Astrocyte of the spinal cord (primary cell): Measurements from ENCODE around the gene PBLD.
A peak's percentile ranks its signal among the peaks of the same experiment; 100 is the strongest.

Source experiments
- DNase-seq: peaks from one replicate; pipeline ENCODE4 v3.0.0; 2011; ENCODE audit warnings: low read depth, low spot score
- H3K4me3 ChIP-seq: 2 replicates; pipeline ENCODE4 v1.5.1; 2011; ENCODE audit warnings: low read depth, mild to moderate bottlenecking, low read length, moderate library complexity
- in situ Hi-C: cut with HindIII; loops from 2 replicates; pipeline ENCODE4 v1.10.0; 2017; ENCODE audit warnings: low sequenced_read_pairs
- TF ChIP-seq, protein P1 (sequence below): IDR thresholded peaks from 2 replicates; pipeline ENCODE4 v1.5.1; 2012; ENCODE audit warnings: low read depth, mild to moderate bottlenecking, low read length, inconsistent platforms

Gene PBLD

DNA sequence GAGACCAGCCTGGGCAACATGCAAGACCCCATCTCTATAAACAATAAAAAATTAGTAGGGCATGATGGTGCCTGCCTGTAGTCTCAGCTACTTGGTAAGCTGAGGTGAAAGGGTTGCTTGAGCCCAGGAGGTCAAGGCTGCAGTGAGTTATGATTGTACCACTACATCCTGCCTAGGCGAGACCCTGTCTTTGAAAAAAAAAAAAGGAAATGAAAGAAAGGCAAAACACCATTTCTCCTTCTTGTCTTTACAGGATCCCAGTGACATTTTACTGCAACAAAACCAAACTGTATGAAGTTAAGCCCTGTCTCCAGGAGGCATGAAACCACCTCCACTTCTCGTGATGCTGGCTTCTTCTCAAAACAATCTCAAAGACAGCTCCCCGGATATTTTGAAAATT lies 29.9 kb upstream of the PBLD start:
- H3K4me3 ChIP-seq, result no peak overlapping the region
- TF ChIP-seq, protein P1, sequence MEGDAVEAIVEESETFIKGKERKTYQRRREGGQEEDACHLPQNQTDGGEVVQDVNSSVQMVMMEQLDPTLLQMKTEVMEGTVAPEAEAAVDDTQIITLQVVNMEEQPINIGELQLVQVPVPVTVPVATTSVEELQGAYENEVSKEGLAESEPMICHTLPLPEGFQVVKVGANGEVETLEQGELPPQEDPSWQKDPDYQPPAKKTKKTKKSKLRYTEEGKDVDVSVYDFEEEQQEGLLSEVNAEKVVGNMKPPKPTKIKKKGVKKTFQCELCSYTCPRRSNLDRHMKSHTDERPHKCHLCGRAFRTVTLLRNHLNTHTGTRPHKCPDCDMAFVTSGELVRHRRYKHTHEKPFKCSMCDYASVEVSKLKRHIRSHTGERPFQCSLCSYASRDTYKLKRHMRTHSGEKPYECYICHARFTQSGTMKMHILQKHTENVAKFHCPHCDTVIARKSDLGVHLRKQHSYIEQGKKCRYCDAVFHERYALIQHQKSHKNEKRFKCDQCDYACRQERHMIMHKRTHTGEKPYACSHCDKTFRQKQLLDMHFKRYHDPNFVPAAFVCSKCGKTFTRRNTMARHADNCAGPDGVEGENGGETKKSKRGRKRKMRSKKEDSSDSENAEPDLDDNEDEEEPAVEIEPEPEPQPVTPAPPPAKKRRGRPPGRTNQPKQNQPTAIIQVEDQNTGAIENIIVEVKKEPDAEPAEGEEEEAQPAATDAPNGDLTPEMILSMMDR, result no peak
- no peak for DNase-seq
- in situ Hi-C loops, result no loop called here

DNA sequence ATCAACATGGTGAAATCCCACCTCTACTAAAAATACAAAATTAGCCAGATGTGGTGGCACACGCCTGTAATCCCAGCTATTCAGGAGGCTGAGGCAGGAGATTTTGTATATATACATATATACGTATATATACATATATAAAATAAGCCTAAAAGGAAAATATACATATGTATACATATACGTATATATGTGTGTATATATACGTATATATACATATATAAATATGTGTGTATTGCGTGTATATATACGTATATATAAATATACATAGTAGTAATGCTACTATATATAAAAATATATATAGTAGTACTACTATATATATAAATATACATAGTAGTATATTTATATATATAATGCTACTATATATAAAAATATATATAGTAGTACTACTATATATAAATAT lies 26.5 kb upstream of the PBLD start:
- in situ Hi-C loops, result no loop called here
- TF ChIP-seq, protein P1, result no peak
- no peak for DNase-seq
- H3K4me3 ChIP-seq, result no peak overlapping the region

DNA sequence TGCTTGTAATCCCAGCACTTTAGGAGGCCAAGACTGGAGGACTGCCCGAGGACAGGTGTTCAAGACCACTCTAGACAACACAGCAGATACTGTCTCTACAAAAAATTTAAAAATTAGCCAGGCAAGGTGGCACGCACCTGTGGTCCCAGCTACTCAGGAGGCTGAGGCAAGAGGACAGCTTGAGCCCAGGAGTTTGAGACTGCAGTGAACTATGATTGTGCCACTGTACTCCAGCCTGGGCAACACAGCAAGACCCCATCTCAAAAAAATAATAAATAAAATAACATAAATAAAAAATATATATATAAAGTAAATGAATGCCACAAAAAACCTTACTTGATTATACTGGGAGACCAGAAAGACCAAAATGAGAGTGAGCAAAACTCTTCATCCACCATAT lies 20.8 kb upstream of the PBLD start:
- no peak overlapping the region for H3K4me3 ChIP-seq
- no peak for DNase-seq
- TF ChIP-seq, protein P1, result no peak
- in situ Hi-C loops, result no loop called here

DNA sequence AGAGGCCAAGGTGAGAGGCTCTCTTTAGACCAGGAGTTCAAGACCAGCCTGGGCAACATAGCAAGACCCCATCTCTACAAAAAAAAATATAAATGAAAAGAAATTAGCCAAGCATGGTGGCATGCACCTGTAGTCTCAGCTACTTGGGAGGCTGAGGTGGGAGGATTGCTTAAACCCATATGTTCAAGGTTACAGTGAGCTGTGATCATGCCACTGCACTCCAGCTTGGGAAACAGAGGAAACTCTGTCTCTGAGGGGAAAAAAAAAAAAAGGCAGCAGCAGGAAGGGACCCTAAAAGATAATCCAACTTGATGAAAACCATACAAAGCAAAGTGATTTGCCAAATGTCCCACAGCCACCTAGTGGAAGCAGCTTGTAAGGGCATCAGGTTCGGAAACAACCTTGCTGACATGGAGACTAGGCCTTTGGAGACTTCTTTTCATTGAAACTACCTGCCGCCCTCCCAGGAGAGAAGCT lies 15.6 kb upstream of the PBLD start:
- DNase-seq, result peak; percentile 54
- TF ChIP-seq, protein P1, result peak; percentile 83
- no peak overlapping the region for H3K4me3 ChIP-seq
- in situ Hi-C loops, result no loop called here

DNA sequence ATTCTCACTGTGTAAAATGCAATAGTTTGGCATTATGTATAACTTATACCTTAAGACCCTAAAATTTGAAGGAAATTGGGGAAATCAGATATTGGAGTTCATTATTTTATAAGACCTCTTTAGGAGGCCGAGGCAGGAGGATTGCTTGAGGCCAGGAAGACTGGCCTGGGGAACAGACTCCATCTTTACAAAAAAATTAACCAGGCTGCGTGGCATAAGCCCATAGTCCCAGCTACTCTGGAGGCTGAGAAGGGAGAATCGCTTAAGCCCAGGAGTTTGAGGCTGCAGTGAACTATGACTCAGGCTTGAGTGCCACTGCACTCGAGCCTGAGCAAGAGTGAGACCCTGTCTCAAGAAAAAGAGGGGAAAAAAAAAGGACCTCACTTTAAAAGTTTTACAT lies 14.0 kb upstream of the PBLD start:
- no peak for DNase-seq

DNA sequence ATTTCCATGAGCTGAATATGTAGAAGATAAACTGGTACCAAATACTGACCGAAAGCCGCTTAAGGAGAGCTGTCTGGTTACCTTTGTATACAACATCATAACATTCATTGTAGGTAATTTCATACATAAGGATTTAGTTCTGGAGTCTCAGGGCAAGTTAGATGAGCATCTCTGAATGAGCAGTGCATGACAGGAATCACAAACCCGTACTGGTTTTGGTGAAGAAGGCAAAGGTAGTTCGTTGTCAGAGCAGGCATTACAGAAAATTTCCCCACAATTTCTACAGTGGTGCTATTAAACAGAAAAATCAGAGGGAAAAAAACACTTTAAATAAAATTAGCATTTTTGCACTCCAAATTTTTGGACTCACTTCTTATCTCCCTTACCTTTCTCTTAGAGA lies 12.9 kb upstream of the PBLD start:
- in situ Hi-C loops, result no loop called here
- no peak overlapping the region for H3K4me3 ChIP-seq
- DNase-seq, result no peak
- TF ChIP-seq, protein P1, result no peak

More for the DNA sequence above, 14.0 kb upstream of the PBLD start:
- TF ChIP-seq, protein P1, result no peak
- in situ Hi-C loops, result no loop called here
- H3K4me3 ChIP-seq, result no peak overlapping the region
